HCT116 (cell line): ENCODE data around the gene MARCKSL1. TPM values are rescaled to one million over a fixed set of nuclear protein-coding genes. Genes with fewer than 3 reads are reported as not detected.

Experiments used
- ATAC-seq: fragments of 200-7000 bp; cut with Tn5 transposase; 2 replicates; pipeline ENCODE4 v1.9.1; 2020; ENCODE audit warnings: mild to moderate bottlenecking, moderate library complexity
- BruUV-seq: library from RNA; stranded (reverse); fragments of 400-500 nt; replicated peaks from 2 replicates; lab custom pipeline; 2021; lab: Mats Ljungman, UMichigan
- CTCF ChIA-PET: fragments of 300-600 bp; sonication (Branson Sonifier 250); formaldehyde crosslinking; loops from one replicate; lab custom pipeline; 2021; ENCODE audit warnings: antibody characterized with exemption; lab: Charles Lee
- POLR2A ChIA-PET: fragments of 300-600, 350-600 bp; sonication (Branson Sonifier 250); formaldehyde crosslinking; loops from one replicate; lab custom pipeline; 2021; ENCODE audit warnings: antibody characterized with exemption; lab: Charles Lee
- RAD21 ChIA-PET, 2 experiments: fragments of 300-600 bp; sonication (Branson Sonifier 250); formaldehyde crosslinking; loops; one replicate each; lab custom pipeline; 2023; ENCODE audit warnings: low total read pairs in 2 of 2; ENCODE audit not compliant: uncharacterized antibody in 2 of 2, unreplicated experiment in 2 of 2, low non-redundant PET in 1 of 2; lab: Charles Lee
- DNase-seq: peaks from one replicate; pipeline ENCODE4 v3.0.0-alpha.2; 2010; ENCODE audit warnings: low read depth, low spot score
- H2AFZ ChIP-seq: fragments of 200-600 bp; shearing (Covaris generic), sonication (generic); 2 replicates; pipeline ENCODE4 v1.6.1; 2017; ENCODE audit warnings: low read depth, mixed run types, mixed read lengths, antibody characterized with exemption, low read length; ENCODE audit not compliant: poor library complexity, severe bottlenecking
- H3K27ac ChIP-seq: 2 replicates; pipeline ENCODE4 v1.5.1; 2012; ENCODE audit warnings: low read depth, low read length
- H3K27me3 ChIP-seq: fragments of 200-600 bp; sonication (generic); 2 replicates; pipeline ENCODE4 v1.6.1; 2016; ENCODE audit warnings: mixed run types, low read length, mixed read lengths; ENCODE audit not compliant: insufficient read depth
- H3K36me3 ChIP-seq, 2 experiments: fragments of 200-500 bp in 1 of 2; fragments of 200-600 bp in 1 of 2; sonication (Bioruptor generic) in 1 of 2; sonication (generic) in 1 of 2; 2 replicates each; pipeline versions ENCODE4 v1.5.1 to v1.6.1; 2014 to 2016; ENCODE audit warnings: low read length in 2 of 2, inconsistent platforms in 1 of 2, mixed read lengths in 1 of 2, mixed run types in 1 of 2; ENCODE audit not compliant: insufficient read depth in 2 of 2, control insufficient read depth in 1 of 2
- H3K4me1 ChIP-seq, 2 experiments: fragments of 200-600 bp in 1 of 2; sonication (generic) in 1 of 2; 2 replicates each; pipeline versions ENCODE4 v1.5.1 to v1.6.1; 2012 to 2017; ENCODE audit warnings: low read length in 2 of 2, inconsistent platforms in 1 of 2, mild to moderate bottlenecking in 1 of 2, mixed read lengths in 1 of 2, mixed run types in 1 of 2, moderate library complexity in 1 of 2; ENCODE audit not compliant: insufficient read depth in 2 of 2, control insufficient read depth in 1 of 2
- H3K4me2 ChIP-seq: fragments of 200-600 bp; sonication (generic); 2 replicates; pipeline ENCODE4 v1.6.1; 2017; ENCODE audit warnings: mixed run types, low read length, mixed read lengths
- H3K4me3 ChIP-seq, 2 experiments: fragments of 200-600 bp in 1 of 2; sonication (generic) in 1 of 2; replicated peaks in 1 of 2; 2 replicates each; pipeline ENCODE4 v1.5.1; 2011 to 2016; ENCODE audit warnings: low read length in 2 of 2, control low read depth in 1 of 2, low read depth in 1 of 2, mild to moderate bottlenecking in 1 of 2, mixed read lengths in 1 of 2, mixed run types in 1 of 2
- H3K79me2 ChIP-seq: fragments of 200-600 bp; sonication (generic); 2 replicates; pipeline ENCODE4 v1.6.1; 2017; ENCODE audit warnings: mild to moderate bottlenecking, mixed run types, low read length, moderate library complexity, mixed read lengths; ENCODE audit not compliant: insufficient read depth
- H3K9ac ChIP-seq: fragments of 200-600 bp; sonication (generic); 2 replicates; pipeline ENCODE4 v1.6.1; 2016; ENCODE audit warnings: low read length, mixed read lengths
- H3K9me2 ChIP-seq: fragments of 200-600 bp; sonication (generic), shearing (Covaris generic); 2 replicates; pipeline ENCODE4 v1.6.1; 2017; ENCODE audit warnings: mixed run types, mild to moderate bottlenecking, moderate library complexity; ENCODE audit not compliant: insufficient read depth
- H3K9me3 ChIP-seq, 2 experiments: fragments of 200-500 bp in 1 of 2; fragments of 200-600 bp in 1 of 2; sonication (Bioruptor generic) in 1 of 2; sonication (generic) in 1 of 2; 2 replicates each; pipeline ENCODE4 v1.6.1; 2014 to 2017; ENCODE audit warnings: low read length in 2 of 2, mixed read lengths in 2 of 2, inconsistent platforms in 1 of 2, low read depth in 1 of 2, mild to moderate bottlenecking in 1 of 2, mixed run types in 1 of 2, moderate library complexity in 1 of 2; ENCODE audit not compliant: control insufficient read depth in 1 of 2, insufficient read depth in 1 of 2
- H4K20me1 ChIP-seq: fragments of 200-600 bp; sonication (generic), shearing (Covaris generic); 2 replicates; pipeline ENCODE4 v1.6.1; 2017; ENCODE audit warnings: mixed run types, mild to moderate bottlenecking, moderate library complexity; ENCODE audit not compliant: insufficient read depth
- CBX3 ChIP-seq: IDR thresholded peaks from 2 replicates; pipeline ENCODE4 v1.6.1; 2012; ENCODE audit warnings: low read depth
- EGR1 ChIP-seq: IDR thresholded peaks from 2 replicates; pipeline ENCODE4 v1.6.1; 2012; ENCODE audit warnings: low read depth
- EZH2 ChIP-seq: fragments of 200-600 bp; sonication (generic); IDR thresholded peaks from 2 replicates; pipeline ENCODE4 v1.6.1; 2017; ENCODE audit warnings: antibody characterized with exemption, mixed run types
- EZH2phosphoT487 ChIP-seq: fragments of 200-600 bp; IDR thresholded peaks from 2 replicates; pipeline ENCODE4 v1.6.1; 2018; ENCODE audit warnings: antibody characterized with exemption, borderline replicate concordance
- FOSL1 ChIP-seq: IDR thresholded peaks from 2 replicates; pipeline ENCODE4 v1.6.1; 2012; ENCODE audit warnings: low read depth
- POLR2A ChIP-seq: IDR thresholded peaks from 2 replicates; pipeline ENCODE4 v1.7.0; 2011; ENCODE audit warnings: borderline replicate concordance; ENCODE audit not compliant: insufficient read depth, insufficient read length; ENCODE audit errors: extremely low read depth
- SIN3A ChIP-seq: IDR thresholded peaks from 2 replicates; pipeline ENCODE4 v1.6.1; 2012; ENCODE audit warnings: low read depth
- SP1 ChIP-seq: IDR thresholded peaks from 2 replicates; pipeline ENCODE4 v1.6.1; 2012; ENCODE audit warnings: low read depth
- SRF ChIP-seq: IDR thresholded peaks from 2 replicates; pipeline ENCODE4 v1.6.1; 2012; ENCODE audit warnings: low read depth
- TCF7L2 ChIP-seq: IDR thresholded peaks from 2 replicates; pipeline ENCODE4 v1.7.0; 2011; ENCODE audit warnings: borderline replicate concordance, inconsistent platforms; ENCODE audit not compliant: insufficient read depth, insufficient read length; ENCODE audit errors: extremely low read depth
- ZBTB33 ChIP-seq: IDR thresholded peaks from 2 replicates; pipeline ENCODE4 v1.6.1; 2011; ENCODE audit warnings: mild to moderate bottlenecking, low read length, moderate library complexity; ENCODE audit not compliant: insufficient replicate concordance; ENCODE audit errors: extremely low read depth
- ZNF274 ChIP-seq: fragments of 200-500 bp; sonication (Bioruptor generic); IDR thresholded peaks from 2 replicates; pipeline ENCODE4 v1.6.1; 2014; ENCODE audit warnings: mild to moderate bottlenecking, low read depth, low read length, inconsistent platforms
- intact Hi-C: fragments of 100-400 bp; cut with micrococcal nuclease; formaldehyde crosslinking; loops from 2 replicates; pipeline ENCODE4 v1.10.0; 2022
- total RNA-seq: library from RNA; stranded (reverse); gene quantifications from one replicate; pipeline ENCODE4 v1.2.1, GENCODE V29; 2021; ENCODE audit not compliant: unreplicated experiment
- TF ChIP-seq, protein P1 (sequence below), 3 experiments: fragments of 200-600 bp in 1 of 3; sonication (generic) in 1 of 3; IDR thresholded peaks in 2 of 3; conservative IDR thresholded peaks in 1 of 3; 2 replicates each; pipeline ENCODE4 v1.5.1; 2012 to 2017; ENCODE audit warnings: low read depth in 2 of 3, low read length in 2 of 3, antibody characterized with exemption in 1 of 3, borderline replicate concordance in 1 of 3, control low read depth in 1 of 3, mild to moderate bottlenecking in 1 of 3, mixed read lengths in 1 of 3, mixed run types in 1 of 3, moderate library complexity in 1 of 3; ENCODE audit not compliant: insufficient read depth in 1 of 3
- TF ChIP-seq, protein P2 (sequence below): IDR thresholded peaks from 2 replicates; pipeline ENCODE4 v1.6.1; 2012

The MARCKSL1 gene
- total RNA-seq, 1 experiment from 2014 or later = 127 TPM

- peaks cover 30 to 31% of the 10 kb centered on the region in 2 experiments for H3K36me3 ChIP-seq
- DNase-seq (no peak), ATAC-seq (peak; percentile 27; the same call in 1 of the 2 replicates)
- H3K4me3 ChIP-seq = no peak overlapping the region
- H3K9me2 ChIP-seq = no peaks in the 10 kb centered on the region
- no peaks in the 10 kb centered on the region for H3K79me2 ChIP-seq
- H3K9me3 ChIP-seq = no peaks in the 10 kb centered on the region
- no peak overlapping the region for H3K4me2 ChIP-seq
- no TSS peak for BruUV-seq
- ChIA-PET RAD21 (no interaction called here), CTCF (no interaction called here), POLR2A (no interaction called here)
- no peaks in the 10 kb centered on the region for H4K20me1 ChIP-seq
- no peak overlapping the region for H2AFZ ChIP-seq
- no peak overlapping the region for H3K27ac ChIP-seq
- intact Hi-C loops = no loop called here
- no peaks in the 10 kb centered on the region for H3K27me3 ChIP-seq
- no peak overlapping the region for H3K9ac ChIP-seq
- H3K4me1 ChIP-seq = no peaks in the 10 kb centered on the region
- TF ChIP-seq EZH2phosphoT487 (no peak), TCF7L2 (no peak), SIN3A (no peak), EGR1 (no peak), EZH2 (no peak), ZNF274 (no peak), POLR2A (no peak), ZBTB33 (no peak), FOSL1 (no peak), CBX3 (no peak), SRF (no peak), SP1 (no peak)
- TF ChIP-seq, protein P1, sequence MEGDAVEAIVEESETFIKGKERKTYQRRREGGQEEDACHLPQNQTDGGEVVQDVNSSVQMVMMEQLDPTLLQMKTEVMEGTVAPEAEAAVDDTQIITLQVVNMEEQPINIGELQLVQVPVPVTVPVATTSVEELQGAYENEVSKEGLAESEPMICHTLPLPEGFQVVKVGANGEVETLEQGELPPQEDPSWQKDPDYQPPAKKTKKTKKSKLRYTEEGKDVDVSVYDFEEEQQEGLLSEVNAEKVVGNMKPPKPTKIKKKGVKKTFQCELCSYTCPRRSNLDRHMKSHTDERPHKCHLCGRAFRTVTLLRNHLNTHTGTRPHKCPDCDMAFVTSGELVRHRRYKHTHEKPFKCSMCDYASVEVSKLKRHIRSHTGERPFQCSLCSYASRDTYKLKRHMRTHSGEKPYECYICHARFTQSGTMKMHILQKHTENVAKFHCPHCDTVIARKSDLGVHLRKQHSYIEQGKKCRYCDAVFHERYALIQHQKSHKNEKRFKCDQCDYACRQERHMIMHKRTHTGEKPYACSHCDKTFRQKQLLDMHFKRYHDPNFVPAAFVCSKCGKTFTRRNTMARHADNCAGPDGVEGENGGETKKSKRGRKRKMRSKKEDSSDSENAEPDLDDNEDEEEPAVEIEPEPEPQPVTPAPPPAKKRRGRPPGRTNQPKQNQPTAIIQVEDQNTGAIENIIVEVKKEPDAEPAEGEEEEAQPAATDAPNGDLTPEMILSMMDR (IDR thresholded peaks at IDR 0.05 in 2 of 3, conservative IDR thresholded peaks at IDR 0.05 in 1 of 3; ENCODE audit: borderline replicate concordance in 1 of 3, insufficient read depth in 1 of 3, low read depth in 2 of 3, low read length in 2 of 3) = no peak
- TF ChIP-seq, protein P2, sequence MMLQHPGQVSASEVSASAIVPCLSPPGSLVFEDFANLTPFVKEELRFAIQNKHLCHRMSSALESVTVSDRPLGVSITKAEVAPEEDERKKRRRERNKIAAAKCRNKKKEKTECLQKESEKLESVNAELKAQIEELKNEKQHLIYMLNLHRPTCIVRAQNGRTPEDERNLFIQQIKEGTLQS = no peak
These were observed 36.2 kb upstream of the MARCKSL1 start for GRCh38 chr1:32372149-32372756.
